Measurements from ENCODE around the gene AGAP1. TPM values are rescaled to one million over a fixed set of nuclear protein-coding genes. Genes with fewer than 3 reads are reported as not detected.

The AGAP1 gene
- polyA plus RNA-seq, 2 of the 4 experiments (the other 2 are of a cell fraction): 20.2 to 21.9 TPM

- peaks cover 7% of the 10 kb centered on the region; the same call in 2 of the 3 replicates for H3K4me1 ChIP-seq
- ChIA-PET CTCF (no interaction called here), POLR2A (no interaction called here)
- TF ChIP-seq ZFP36 (IDR thresholded peaks at IDR 0.05; ENCODE audit: borderline replicate concordance, partially characterized antibody): no peak
- TF ChIP-seq HMGXB4 (CRISPR knock-in tag; IDR thresholded peaks at IDR 0.05; ENCODE audit: borderline replicate concordance): no peak
- TF ChIP-seq GATA3 (IDR thresholded peaks at IDR 0.05; ENCODE audit: borderline replicate concordance): no peak
- TF ChIP-seq KDM1A (IDR thresholded peaks at IDR 0.05; ENCODE audit: low read depth): no peak
- TF ChIP-seq KDM5A (IDR thresholded peaks at IDR 0.05): no peak
- TF ChIP-seq CBX2 (IDR thresholded peaks at IDR 0.05; ENCODE audit: borderline replicate concordance, low read depth): no peak
- TF ChIP-seq TFCP2L1 (CRISPR knock-in tag; IDR thresholded peaks at IDR 0.05): no peak
- no peak for TF ChIP-seq HOXB13 (CRISPR knock-in tag; IDR thresholded peaks at IDR 0.05; ENCODE audit: low read depth)
- no peak for TF ChIP-seq NR3C1 (IDR thresholded peaks at IDR 0.05)
- no peak for TF ChIP-seq MAFK (IDR thresholded peaks at IDR 0.05; ENCODE audit: partially characterized antibody)
- TF ChIP-seq ZNF302 (CRISPR knock-in tag; IDR thresholded peaks at IDR 0.05): no peak
- no peak for TF ChIP-seq FOXS1 (CRISPR knock-in tag; IDR thresholded peaks at IDR 0.05)
- TF ChIP-seq CHD4 (IDR thresholded peaks at IDR 0.05; ENCODE audit: borderline replicate concordance): no peak
- H3K9me3 ChIP-seq: no peaks in the 10 kb centered on the region
- no peak overlapping the region for H3K27ac ChIP-seq
- DNase-seq (ENCODE audit: low read depth in 1 of 2, low spot score in 1 of 2): no peak
- 84% methylated on average over 10 of the region's 10 CpGs for WGBS (ENCODE audit: missing lambda C conversion rate)
- ATAC-seq: no peak
- H3K4me2 ChIP-seq: no peak overlapping the region
- no peak for FAIRE-seq
- H3K4me3 ChIP-seq: no peak overlapping the region
These were observed 623.6 kb downstream of the AGAP1 start for GRCh38 chr2:236117401-236117800.

GRCh38 chr2:236117861-236118269 is 624.0 kb downstream of the AGAP1 start:
- 0 out of 3 replicates have a peak overlapping the region, but pooled peaks have one; percentile 32 for H3K4me2 ChIP-seq
- WGBS (ENCODE audit: missing lambda C conversion rate): 48% methylated on average over 10 of the region's 10 CpGs
- POLR2A ChIA-PET: no interaction called here

More at GRCh38 chr2:236117861-236118269, 624.0 kb downstream of the AGAP1 start:
- no peak overlapping the region for H3K27ac ChIP-seq
- no peaks in the 10 kb centered on the region for H3K9me3 ChIP-seq
- peak in 1 of 2 experiments; percentile 27 for DNase-seq (ENCODE audit: low read depth in 1 of 2, low spot score in 1 of 2)
- no peak overlapping the region for H3K4me3 ChIP-seq
- FAIRE-seq: no peak
- H3K4me1 ChIP-seq: peaks cover 7% of the 10 kb centered on the region; the same call in 2 of the 3 replicates
- ATAC-seq: peak in 1 of 2 experiments; percentile 35; a peak in 2 of 6 replicates
- CTCF ChIA-PET: no interaction called here
- TF ChIP-seq HOXA7 (CRISPR knock-in tag; IDR thresholded peaks at IDR 0.05) (no peak), REST (IDR thresholded peaks at IDR 0.05) (no peak), RAD21 (conservative IDR thresholded peaks at IDR 0.05 in 1 of 2, IDR thresholded peaks at IDR 0.05 in 1 of 2) (no peak)

Data from A549 (cell line).